ENCODE measurements around the gene COBLL1.

COBLL1 gene

GRCh38 chr2:164818149-164819136, 23.2 kb downstream of the COBLL1 start:
- no peak overlapping the region for H3K27ac ChIP-seq (ENCODE audit: low read length)
- no peak overlapping the region for H3K9ac ChIP-seq (ENCODE audit: low read length in 2 of 2)
- H3K4me1 ChIP-seq (ENCODE audit: control insufficient read depth, insufficient read depth, low read length), result no peaks in the 10 kb centered on the region
- no peak overlapping the region for H3K4me3 ChIP-seq (ENCODE audit: low read length in 2 of 2)
- no peaks in the 10 kb centered on the region for H3K27me3 ChIP-seq (ENCODE audit: control insufficient read depth in 1 of 2, insufficient read depth in 2 of 2, low read length in 2 of 2)
- no peaks in the 10 kb centered on the region for H3K36me3 ChIP-seq (ENCODE audit: control insufficient read depth in 2 of 2, insufficient read depth in 2 of 2, low read length in 2 of 2)
- no peaks in the 10 kb centered on the region for H3K9me3 ChIP-seq (ENCODE audit: control insufficient read depth in 2 of 2, low read length in 2 of 2)

GRCh38 chr2:164816900-164817299, 24.7 kb downstream of the COBLL1 start:
- Histone ChIP-seq H3K36me3 (ENCODE audit: control insufficient read depth in 2 of 2, insufficient read depth in 2 of 2, low read length in 2 of 2) (no peaks in the 10 kb centered on the region), H3K27me3 (ENCODE audit: control insufficient read depth in 1 of 2, insufficient read depth in 2 of 2, low read length in 2 of 2) (no peaks in the 10 kb centered on the region), H3K4me1 (ENCODE audit: control insufficient read depth, insufficient read depth, low read length) (no peaks in the 10 kb centered on the region), H3K9ac (ENCODE audit: low read length in 2 of 2) (no peak overlapping the region), H3K27ac (ENCODE audit: low read length) (no peak overlapping the region), H3K9me3 (ENCODE audit: control insufficient read depth in 2 of 2, low read length in 2 of 2) (no peaks in the 10 kb centered on the region), H3K4me3 (ENCODE audit: low read length in 2 of 2) (no peak overlapping the region)

- Histone ChIP-seq H3K27me3 (ENCODE audit: control insufficient read depth in 1 of 2, insufficient read depth in 2 of 2, low read length in 2 of 2) (no peaks in the 10 kb centered on the region), H3K9ac (ENCODE audit: low read length in 2 of 2) (no peak overlapping the region), H3K27ac (ENCODE audit: low read length) (no peak overlapping the region), H3K9me3 (ENCODE audit: control insufficient read depth in 2 of 2, low read length in 2 of 2) (no peaks in the 10 kb centered on the region), H3K36me3 (ENCODE audit: control insufficient read depth in 2 of 2, insufficient read depth in 2 of 2, low read length in 2 of 2) (no peaks in the 10 kb centered on the region), H3K4me3 (ENCODE audit: low read length in 2 of 2) (no peak overlapping the region), H3K4me1 (ENCODE audit: control insufficient read depth, insufficient read depth, low read length) (no peaks in the 10 kb centered on the region)
These were observed 25.6 kb downstream of the COBLL1 start for GRCh38 chr2:164816046-164816445.

GRCh38 chr2:164815071-164815793, 26.4 kb downstream of the COBLL1 start:
- Histone ChIP-seq H3K4me3 (ENCODE audit: low read length in 2 of 2) (no peak overlapping the region), H3K9me3 (ENCODE audit: control insufficient read depth in 2 of 2, low read length in 2 of 2) (no peaks in the 10 kb centered on the region), H3K27ac (ENCODE audit: low read length) (no peak overlapping the region), H3K9ac (ENCODE audit: low read length in 2 of 2) (no peak overlapping the region), H3K36me3 (ENCODE audit: control insufficient read depth in 2 of 2, insufficient read depth in 2 of 2, low read length in 2 of 2) (no peaks in the 10 kb centered on the region), H3K4me1 (ENCODE audit: control insufficient read depth, insufficient read depth, low read length) (no peaks in the 10 kb centered on the region), H3K27me3 (ENCODE audit: control insufficient read depth in 1 of 2, insufficient read depth in 2 of 2, low read length in 2 of 2) (no peaks in the 10 kb centered on the region)

- Histone ChIP-seq H3K9me3 (ENCODE audit: control insufficient read depth in 2 of 2, low read length in 2 of 2) (no peaks in the 10 kb centered on the region), H3K36me3 (ENCODE audit: control insufficient read depth in 2 of 2, insufficient read depth in 2 of 2, low read length in 2 of 2) (no peaks in the 10 kb centered on the region), H3K27ac (ENCODE audit: low read length) (no peak overlapping the region), H3K27me3 (ENCODE audit: control insufficient read depth in 1 of 2, insufficient read depth in 2 of 2, low read length in 2 of 2) (no peaks in the 10 kb centered on the region), H3K4me1 (ENCODE audit: control insufficient read depth, insufficient read depth, low read length) (no peaks in the 10 kb centered on the region), H3K9ac (ENCODE audit: low read length in 2 of 2) (no peak overlapping the region), H3K4me3 (ENCODE audit: low read length in 2 of 2) (no peak overlapping the region)
These were observed 28.1 kb downstream of the COBLL1 start for GRCh38 chr2:164813535-164813934.

- H3K9ac ChIP-seq (ENCODE audit: low read length in 2 of 2), result no peak overlapping the region
- no peaks in the 10 kb centered on the region for H3K4me1 ChIP-seq (ENCODE audit: control insufficient read depth, insufficient read depth, low read length)
- no peaks in the 10 kb centered on the region for H3K27me3 ChIP-seq (ENCODE audit: control insufficient read depth in 1 of 2, insufficient read depth in 2 of 2, low read length in 2 of 2)
- H3K27ac ChIP-seq (ENCODE audit: low read length), result no peak overlapping the region
- H3K4me3 ChIP-seq (ENCODE audit: low read length in 2 of 2), result no peak overlapping the region
- H3K36me3 ChIP-seq (ENCODE audit: control insufficient read depth in 2 of 2, insufficient read depth in 2 of 2, low read length in 2 of 2), result no peaks in the 10 kb centered on the region
- no peaks in the 10 kb centered on the region for H3K9me3 ChIP-seq (ENCODE audit: control insufficient read depth in 2 of 2, low read length in 2 of 2)
These were observed 29.2 kb downstream of the COBLL1 start for GRCh38 chr2:164812378-164812777.

GRCh38 chr2:164811819-164812218, 29.8 kb downstream of the COBLL1 start:
- Histone ChIP-seq H3K9ac (ENCODE audit: low read length in 2 of 2) (no peak overlapping the region), H3K36me3 (ENCODE audit: control insufficient read depth in 2 of 2, insufficient read depth in 2 of 2, low read length in 2 of 2) (no peaks in the 10 kb centered on the region), H3K27me3 (ENCODE audit: control insufficient read depth in 1 of 2, insufficient read depth in 2 of 2, low read length in 2 of 2) (no peaks in the 10 kb centered on the region), H3K9me3 (ENCODE audit: control insufficient read depth in 2 of 2, low read length in 2 of 2) (no peaks in the 10 kb centered on the region), H3K4me1 (ENCODE audit: control insufficient read depth, insufficient read depth, low read length) (no peaks in the 10 kb centered on the region), H3K27ac (ENCODE audit: low read length) (no peak overlapping the region), H3K4me3 (ENCODE audit: low read length in 2 of 2) (no peak overlapping the region)

GRCh38 chr2:164810843-164811242, 30.8 kb downstream of the COBLL1 start:
- Histone ChIP-seq H3K9me3 (ENCODE audit: control insufficient read depth in 2 of 2, low read length in 2 of 2) (no peaks in the 10 kb centered on the region), H3K4me3 (ENCODE audit: low read length in 2 of 2) (no peak overlapping the region), H3K9ac (ENCODE audit: low read length in 2 of 2) (no peak overlapping the region), H3K27ac (ENCODE audit: low read length) (no peak overlapping the region), H3K4me1 (ENCODE audit: control insufficient read depth, insufficient read depth, low read length) (no peaks in the 10 kb centered on the region), H3K27me3 (ENCODE audit: control insufficient read depth in 1 of 2, insufficient read depth in 2 of 2, low read length in 2 of 2) (no peaks in the 10 kb centered on the region), H3K36me3 (ENCODE audit: control insufficient read depth in 2 of 2, insufficient read depth in 2 of 2, low read length in 2 of 2) (no peaks in the 10 kb centered on the region)

GRCh38 chr2:164808776-164809175, 32.8 kb downstream of the COBLL1 start:
- no peak overlapping the region for H3K27ac ChIP-seq (ENCODE audit: low read length)
- H3K9ac ChIP-seq (ENCODE audit: low read length in 2 of 2), result no peak overlapping the region
- no peaks in the 10 kb centered on the region for H3K4me1 ChIP-seq (ENCODE audit: control insufficient read depth, insufficient read depth, low read length)

GRCh38 chr2:164803776-164804466, 37.7 kb downstream of the COBLL1 start:
- no peak overlapping the region for H3K4me3 ChIP-seq (ENCODE audit: low read length in 2 of 2)
- H3K27me3 ChIP-seq (ENCODE audit: control insufficient read depth in 1 of 2, insufficient read depth in 2 of 2, low read length in 2 of 2), result no peaks in the 10 kb centered on the region
- no peaks in the 10 kb centered on the region for H3K4me1 ChIP-seq (ENCODE audit: control insufficient read depth, insufficient read depth, low read length)
- H3K36me3 ChIP-seq (ENCODE audit: control insufficient read depth in 2 of 2, insufficient read depth in 2 of 2, low read length in 2 of 2), result no peaks in the 10 kb centered on the region
- no peaks in the 10 kb centered on the region for H3K9me3 ChIP-seq (ENCODE audit: control insufficient read depth in 2 of 2, low read length in 2 of 2)
- H3K27ac ChIP-seq (ENCODE audit: low read length), result no peak overlapping the region
- no peak overlapping the region for H3K9ac ChIP-seq (ENCODE audit: low read length in 2 of 2)

More at GRCh38 chr2:164808776-164809175, 32.8 kb downstream of the COBLL1 start:
- no peaks in the 10 kb centered on the region for H3K9me3 ChIP-seq (ENCODE audit: control insufficient read depth in 2 of 2, low read length in 2 of 2)
- no peaks in the 10 kb centered on the region for H3K27me3 ChIP-seq (ENCODE audit: control insufficient read depth in 1 of 2, insufficient read depth in 2 of 2, low read length in 2 of 2)
- no peak overlapping the region for H3K4me3 ChIP-seq (ENCODE audit: low read length in 2 of 2)
- H3K36me3 ChIP-seq (ENCODE audit: control insufficient read depth in 2 of 2, insufficient read depth in 2 of 2, low read length in 2 of 2), result no peaks in the 10 kb centered on the region

All from stomach smooth muscle (tissue), 2 donors.